Activated CD8-positive, alpha-beta memory T cell treated with anti-CD3 and anti-CD28 coated beads for 1 hour (primary cell): Measurements from ENCODE around the gene COL11A2.
A peak's percentile ranks its signal among the peaks of the same experiment; 100 is the strongest.

ENCODE experiments used
- DNase-seq, 2 donors: peaks; one replicate each; pipeline ENCODE4 v3.0.0-alpha.2; 2020; ENCODE audit warnings: low read depth in 1 of 2; ENCODE audit errors: extremely low read depth in 1 of 2

Gene COL11A2

GRCh38 chr6:33206864-33207551 is 14.7 kb upstream of the COL11A2 start:
- no peak for DNase-seq

- no peak for DNase-seq
Measured at GRCh38 chr6:33206027-33206863, 14.0 kb upstream of the COL11A2 start.

GRCh38 chr6:33205191-33206026 is 13.1 kb upstream of the COL11A2 start:
- no peak for DNase-seq

GRCh38 chr6:33204415-33205190 is 12.3 kb upstream of the COL11A2 start, which contains the start of gene HSD17B8:
TSS of gene HSD17B8 (plus strand) at chr6:33204655. CDS start at chr6:33204669, 14 bp downstream.
- DNase-seq: peak; percentile 81 to 89

- DNase-seq: no peak
Measured at GRCh38 chr6:33204165-33204414, 11.8 kb upstream of the COL11A2 start.

GRCh38 chr6:33203443-33204164 is 11.3 kb upstream of the COL11A2 start:
- DNase-seq: no peak

- no peak for DNase-seq
Measured at GRCh38 chr6:33202799-33203198, 10.5 kb upstream of the COL11A2 start.

- no peak for DNase-seq
Measured at GRCh38 chr6:33201935-33202334, 9.7 kb upstream of the COL11A2 start.

GRCh38 chr6:33201147-33201545 is 8.9 kb upstream of the COL11A2 start:
- DNase-seq: no peak

GRCh38 chr6:33200219-33201146 is 8.2 kb upstream of the COL11A2 start, which contains the start of the genes RXRB and SLC39A7:
TSS of gene RXRB (minus strand) at chr6:33200665. CDS start at chr6:33200476, 189 bp downstream.
TSS of gene SLC39A7 (plus strand) at chr6:33200867. CDS start at chr6:33201246, 379 bp downstream.
- DNase-seq: peak; percentile 98 to 99

- DNase-seq: peak in 1 of 2 donors; percentile 50
Measured at GRCh38 chr6:33199687-33200218, 7.5 kb upstream of the COL11A2 start.

GRCh38 chr6:33198853-33199436 is 6.7 kb upstream of the COL11A2 start:
- DNase-seq: no peak

GRCh38 chr6:33198159-33198852 is 6.0 kb upstream of the COL11A2 start:
- DNase-seq: no peak

- DNase-seq: no peak
Measured at GRCh38 chr6:33197431-33198048, 5.3 kb upstream of the COL11A2 start.

GRCh38 chr6:33195304-33196165 is 3.3 kb upstream of the COL11A2 start:
- no peak for DNase-seq

- DNase-seq: no peak
Measured at GRCh38 chr6:33194431-33194979, 2.2 kb upstream of the COL11A2 start.
